Tibial artery (tissue), 4 donors: ENCODE results near the gene PRKAA1.
"Not testable (repeated sequence)": the region's sequence is repeated elsewhere in the genome, so short reads cannot be mapped to it uniquely, and the experiment has no call there.

ENCODE experiments used
- DNase-seq, 2 donors: peaks; one replicate each; pipeline ENCODE4 v3.0.0-alpha.2; 2019
- H3K27ac ChIP-seq, 2 donors: fragments of 200-600 bp; sonication (generic) in 1 of 2; 1 replicate in 1 of 2; 2 replicates in 1 of 2; pipeline ENCODE4 v1.5.1; 2018 to 2019; ENCODE audit warnings: mild to moderate bottlenecking in 1 of 2
- H3K27me3 ChIP-seq, 2 donors: fragments of 200-600 bp; sonication (generic) in 1 of 2; one replicate each; pipeline versions ENCODE4 v1.5.1 to v1.6.0; 2016 to 2019
- H3K36me3 ChIP-seq, 3 donors: fragments of 200-600 bp; sonication (generic) in 2 of 3; one replicate each; pipeline ENCODE4 v1.5.1; 2016 to 2019; ENCODE audit warnings: mild to moderate bottlenecking in 2 of 3
- H3K4me1 ChIP-seq, 4 donors: fragments of 200-600 bp; sonication (generic) in 2 of 4; 1 replicate in 3 of 4; 2 replicates in 1 of 4; pipeline ENCODE4 v1.5.1; 2016 to 2019
- H3K4me3 ChIP-seq, 2 donors: fragments of 200-600 bp; sonication (generic) in 1 of 2; 1 replicate in 1 of 2; 2 replicates in 1 of 2; pipeline ENCODE4 v1.5.1; 2018 to 2019; ENCODE audit warnings: mild to moderate bottlenecking in 2 of 2
- H3K9me3 ChIP-seq, 3 donors: fragments of 200-600 bp; sonication (generic) in 1 of 3; one replicate each; pipeline ENCODE4 v1.5.1; 2016 to 2019
- intact Hi-C: fragments of 100-400 bp; cut with DNase I; formaldehyde crosslinking; loops from one replicate; pipeline ENCODE4 v1.15.0; 2023; ENCODE audit warnings: low total_unique reads
- TF ChIP-seq, protein P1 (sequence below), 2 experiments: fragments of 200-600 bp in 1 of 2; fragments of 450-650 bp in 1 of 2; IDR thresholded peaks; one replicate each; pipeline ENCODE4 v1.5.1; 2017 to 2019; ENCODE audit warnings: antibody characterized with exemption in 2 of 2, mild to moderate bottlenecking in 1 of 2, moderate library complexity in 1 of 2

PRKAA1 gene

DNA sequence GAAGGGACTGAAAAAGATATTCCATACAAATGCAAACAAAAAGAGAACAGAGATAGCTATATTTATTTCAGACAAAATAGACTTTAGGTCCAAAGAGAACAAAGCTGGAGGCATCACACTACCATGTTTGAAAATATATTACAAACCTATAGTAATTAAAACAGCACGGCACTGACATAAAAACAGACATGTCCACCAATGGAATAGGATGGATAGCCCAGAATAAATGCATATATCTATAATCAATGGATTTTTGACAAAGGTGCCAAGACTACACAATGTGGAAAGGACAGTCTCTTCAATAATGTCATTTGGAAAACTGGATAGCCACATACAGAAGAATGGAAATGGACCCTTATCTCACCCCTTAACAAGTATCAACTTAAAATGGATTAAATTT is 10.2 kb downstream of the PRKAA1 start:
- Histone ChIP-seq H3K27me3 (no peaks in the 10 kb centered on the region), H3K27ac (no peak overlapping the region), H3K9me3 (no peaks in the 10 kb centered on the region), H3K36me3 (peaks cover 0 to 7% (median 5%) of the 10 kb centered on the region in 3 donors), H3K4me1 (peaks cover 0 to 36% (median 14%) of the 10 kb centered on the region in 4 donors), H3K4me3 (no peak overlapping the region)
- TF ChIP-seq, protein P1, sequence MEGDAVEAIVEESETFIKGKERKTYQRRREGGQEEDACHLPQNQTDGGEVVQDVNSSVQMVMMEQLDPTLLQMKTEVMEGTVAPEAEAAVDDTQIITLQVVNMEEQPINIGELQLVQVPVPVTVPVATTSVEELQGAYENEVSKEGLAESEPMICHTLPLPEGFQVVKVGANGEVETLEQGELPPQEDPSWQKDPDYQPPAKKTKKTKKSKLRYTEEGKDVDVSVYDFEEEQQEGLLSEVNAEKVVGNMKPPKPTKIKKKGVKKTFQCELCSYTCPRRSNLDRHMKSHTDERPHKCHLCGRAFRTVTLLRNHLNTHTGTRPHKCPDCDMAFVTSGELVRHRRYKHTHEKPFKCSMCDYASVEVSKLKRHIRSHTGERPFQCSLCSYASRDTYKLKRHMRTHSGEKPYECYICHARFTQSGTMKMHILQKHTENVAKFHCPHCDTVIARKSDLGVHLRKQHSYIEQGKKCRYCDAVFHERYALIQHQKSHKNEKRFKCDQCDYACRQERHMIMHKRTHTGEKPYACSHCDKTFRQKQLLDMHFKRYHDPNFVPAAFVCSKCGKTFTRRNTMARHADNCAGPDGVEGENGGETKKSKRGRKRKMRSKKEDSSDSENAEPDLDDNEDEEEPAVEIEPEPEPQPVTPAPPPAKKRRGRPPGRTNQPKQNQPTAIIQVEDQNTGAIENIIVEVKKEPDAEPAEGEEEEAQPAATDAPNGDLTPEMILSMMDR (IDR thresholded peaks at IDR 0.05) = no peak
- no peak for DNase-seq
- intact Hi-C loops = no loop called here

DNA sequence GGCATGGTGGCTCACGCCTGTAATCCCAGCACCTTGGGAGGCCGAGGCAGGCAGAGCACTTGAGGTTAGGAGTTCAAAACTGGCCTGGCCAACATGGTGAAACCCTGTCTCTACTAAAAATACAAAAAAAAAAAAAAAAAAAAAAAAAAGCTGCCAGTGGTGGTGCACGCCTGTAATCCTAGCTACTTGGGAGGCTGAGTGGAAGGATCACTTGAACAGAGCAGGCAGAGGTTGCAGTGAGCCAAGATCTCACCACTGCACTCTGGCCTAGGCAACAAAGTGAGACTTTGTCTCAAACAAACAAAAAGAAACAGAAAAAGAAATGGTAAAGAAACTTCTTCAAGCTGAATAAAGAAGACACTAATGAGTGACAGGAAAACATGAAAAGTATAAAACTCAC is 11.5 kb downstream of the PRKAA1 start:
- H3K27me3 ChIP-seq, H3K36me3 ChIP-seq, H3K9me3 ChIP-seq, H3K27ac ChIP-seq, intact Hi-C loops, DNase-seq, H3K4me3 ChIP-seq: not testable (repeated sequence)
- peaks cover 0 to 37% (median 13%) of the 10 kb centered on the region in 4 donors for H3K4me1 ChIP-seq

- no peak overlapping the region for H3K27ac ChIP-seq
- H3K36me3 ChIP-seq = peaks cover 0 to 7% (median 5%) of the 10 kb centered on the region in 3 donors
- TF ChIP-seq, protein P1 (IDR thresholded peaks at IDR 0.05) = no peak
- H3K27me3 ChIP-seq = no peaks in the 10 kb centered on the region
- H3K4me3 ChIP-seq = no peak overlapping the region
- H3K9me3 ChIP-seq = no peaks in the 10 kb centered on the region
- DNase-seq = no peak
- peaks cover 0 to 34% (median 7%) of the 10 kb centered on the region in 4 donors for H3K4me1 ChIP-seq
- intact Hi-C loops = no loop called here
Measured at GRCh38 chr5:40784916-40785315, 13.3 kb downstream of the PRKAA1 start.

GRCh38 chr5:40784027-40784653 is 14.0 kb downstream of the PRKAA1 start:
- Histone ChIP-seq H3K4me3 (no peak overlapping the region), H3K27me3 (no peaks in the 10 kb centered on the region)
- intact Hi-C loops = no loop called here

GRCh38 chr5:40781843-40782409 is 16.2 kb downstream of the PRKAA1 start:
- H3K4me1 ChIP-seq = peaks cover 0 to 32% (median 7%) of the 10 kb centered on the region in 4 donors
- DNase-seq = peak in 1 of 2 donors; percentile 39
- H3K9me3 ChIP-seq = no peaks in the 10 kb centered on the region
- no peak overlapping the region for H3K27ac ChIP-seq
- TF ChIP-seq, protein P1 (IDR thresholded peaks at IDR 0.05) = no peak
- H3K27me3 ChIP-seq = no peaks in the 10 kb centered on the region
- H3K4me3 ChIP-seq = no peak overlapping the region
- intact Hi-C loops = no loop called here
- H3K36me3 ChIP-seq = peaks cover 0 to 5% (median 5%) of the 10 kb centered on the region in 3 donors

More at GRCh38 chr5:40784027-40784653, 14.0 kb downstream of the PRKAA1 start:
- Histone ChIP-seq H3K9me3 (no peaks in the 10 kb centered on the region), H3K4me1 (peaks cover 0 to 32% (median 7%) of the 10 kb centered on the region in 4 donors), H3K27ac (no peak overlapping the region), H3K36me3 (peaks cover 0 to 7% (median 5%) of the 10 kb centered on the region in 3 donors)
- TF ChIP-seq, protein P1 (IDR thresholded peaks at IDR 0.05) = no peak
- no peak for DNase-seq

DNA sequence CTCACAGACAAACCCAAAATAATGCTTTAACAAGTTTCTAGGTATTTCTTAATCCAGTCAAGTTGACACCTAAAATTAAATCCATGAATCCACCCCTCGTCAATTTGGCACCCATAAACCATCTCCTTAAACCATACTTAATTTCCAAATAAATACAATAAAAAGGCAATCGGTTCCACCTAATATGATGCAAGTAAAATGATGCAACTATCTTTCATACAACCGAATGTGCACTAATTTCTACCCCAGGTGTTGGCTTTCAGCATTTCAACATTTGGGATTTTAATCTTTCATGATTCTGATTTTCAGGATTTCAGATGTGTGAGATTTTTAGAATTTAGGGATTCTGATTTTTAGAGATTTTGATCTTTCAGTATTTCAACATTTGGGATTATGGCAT is 17.3 kb downstream of the PRKAA1 start:
- no peak overlapping the region for H3K27ac ChIP-seq
- DNase-seq = no peak
- peaks cover 0 to 35% (median 14%) of the 10 kb centered on the region in 4 donors for H3K4me1 ChIP-seq
- peaks cover 0 to 15% (median 8%) of the 10 kb centered on the region in 3 donors for H3K36me3 ChIP-seq
- no peaks in the 10 kb centered on the region for H3K27me3 ChIP-seq
- H3K9me3 ChIP-seq = no peaks in the 10 kb centered on the region
- TF ChIP-seq, protein P1 (IDR thresholded peaks at IDR 0.05) = no peak
- intact Hi-C loops = no loop called here
- no peak overlapping the region for H3K4me3 ChIP-seq
